Sigmoid colon (tissue), 7 donors: ENCODE measurements around the gene NUMA1. TPM values are rescaled to one million over a fixed set of nuclear protein-coding genes. Genes with fewer than 3 reads are reported as not detected.

Experiments
- DNase-seq: peaks from one replicate; pipeline ENCODE4 v3.0.0-alpha.2; 2019
- H3K27ac ChIP-seq, 4 donors: fragments of 200-600 bp; sonication (generic); one replicate each; pipeline ENCODE4 v1.5.1; 2016 to 2019; ENCODE audit warnings: mild to moderate bottlenecking in 1 of 4
- H3K27me3 ChIP-seq, 3 donors: fragments of 200-600 bp; sonication (generic); one replicate each; pipeline ENCODE4 v1.5.1; 2019; ENCODE audit warnings: mild to moderate bottlenecking in 1 of 3
- H3K36me3 ChIP-seq, 4 donors: fragments of 200-600 bp; sonication (generic); one replicate each; pipeline ENCODE4 v1.5.1; 2016 to 2019
- H3K4me1 ChIP-seq, 4 donors: fragments of 200-600 bp; sonication (generic); one replicate each; pipeline ENCODE4 v1.5.1; 2017 to 2019
- H3K4me3 ChIP-seq, 4 donors: fragments of 200-600 bp; sonication (generic); one replicate each; pipeline ENCODE4 v1.5.1; 2017 to 2019; ENCODE audit warnings: mild to moderate bottlenecking in 2 of 4, moderate library complexity in 1 of 4
- H3K9me3 ChIP-seq, 4 donors: fragments of 200-600 bp in 3 of 4; sonication (generic) in 3 of 4; one replicate each; pipeline versions ENCODE4 v1.5.1 to v1.6.1; 2013 to 2019
- CTCF ChIP-seq, 4 experiments: fragments of 450-650 bp in 3 of 4; fragments of 200-600 bp in 1 of 4; IDR thresholded peaks; one replicate each; pipeline ENCODE4 v1.5.1; 2016 to 2019; ENCODE audit warnings: antibody characterized with exemption in 4 of 4, mild to moderate bottlenecking in 3 of 4, moderate library complexity in 2 of 4
- EP300 ChIP-seq, 4 donors: sonication (generic); formaldehyde crosslinking; IDR thresholded peaks; one replicate each; pipeline ENCODE4 v1.6.1; 2017; ENCODE audit warnings: antibody characterized with exemption in 4 of 4
- POLR2A ChIP-seq, 2 donors: fragments of 450-650 bp; IDR thresholded peaks; one replicate each; pipeline ENCODE4 v1.6.1; 2016; ENCODE audit warnings: antibody characterized with exemption in 2 of 2, mild to moderate bottlenecking in 2 of 2, moderate library complexity in 2 of 2
- POLR2AphosphoS5 ChIP-seq, 4 donors: sonication (generic); formaldehyde crosslinking; IDR thresholded peaks; one replicate each; pipeline ENCODE4 v1.6.1; 2017; ENCODE audit warnings: antibody characterized with exemption in 4 of 4
- WGBS, 2 donors: extraction: QIAGEN DNeasy Blood & Tissue Kit; methylation state at CpG; one replicate each; pipeline ENCODE4 v1.1.7; 2013; 5-methylcytosine and 5-hydroxymethylcytosine counted together
- intact Hi-C: fragments of 100-400 bp; cut with DNase I; formaldehyde crosslinking; loops from one replicate; pipeline ENCODE4 v1.15.1; 2023
- polyA plus RNA-seq, 3 donors: library from polyadenylated mRNA; stranded (reverse); fragments of 200-250 nt; gene quantifications; one replicate each; pipeline ENCODE4 v1.2.3, GENCODE V29; 2013
- total RNA-seq, 4 donors: library from RNA; depleted of rRNA; stranded (reverse); fragments of >200 nt; gene quantifications; one replicate each; pipeline ENCODE4 v1.1.0, GENCODE V29; 2016
- donor health status: healthy with polysubstance abuse.
- donor health status: Bipolar disorder and iron deficiency.
- donor health status: healthy.

The NUMA1 gene
- total and polyA plus RNA-seq, 7 donors = 99.1 to 343 (median 249) TPM

GRCh38 chr11:72070491-72070890 lies 9.9 kb downstream of the NUMA1 start:
- no peak overlapping the region for H3K4me3 ChIP-seq
- intact Hi-C loops = no loop called here
- 93 to 94% methylated on average over 7 of the region's 7 CpGs for WGBS, 2 donors
- H3K36me3 ChIP-seq = no peaks in the 10 kb centered on the region
- peaks cover 0 to 63% (median 52%) of the 10 kb centered on the region in 4 donors for H3K4me1 ChIP-seq
- H3K27ac ChIP-seq = peak overlapping the region; percentile 78 to 83 (median 80)
- H3K27me3 ChIP-seq = no peaks in the 10 kb centered on the region
- no peaks in the 10 kb centered on the region for H3K9me3 ChIP-seq
- TF ChIP-seq EP300 (IDR thresholded peaks at IDR 0.05) (no peak), POLR2AphosphoS5 (IDR thresholded peaks at IDR 0.05) (no peak), CTCF (IDR thresholded peaks at IDR 0.05) (no peak), POLR2A (IDR thresholded peaks at IDR 0.05) (no peak)
- DNase-seq = no peak

GRCh38 chr11:72069787-72070251 lies 10.5 kb downstream of the NUMA1 start:
- Histone ChIP-seq H3K27ac (peak overlapping the region; percentile 78 to 83 (median 80)), H3K4me3 (peak overlapping the region in 1 of 4 donors; percentile 19), H3K27me3 (no peaks in the 10 kb centered on the region), H3K36me3 (no peaks in the 10 kb centered on the region), H3K4me1 (peaks cover 0 to 63% (median 52%) of the 10 kb centered on the region in 4 donors), H3K9me3 (no peaks in the 10 kb centered on the region)
- TF ChIP-seq CTCF (IDR thresholded peaks at IDR 0.05) = no peak
- TF ChIP-seq EP300 (IDR thresholded peaks at IDR 0.05) = no peak
- peak in 3 of 4 donors; percentile 42 to 64 (median 50) for TF ChIP-seq POLR2AphosphoS5 (IDR thresholded peaks at IDR 0.05)
- intact Hi-C loops = no loop called here
- WGBS, 2 donors = 1 to 18% methylated on average over 2 of the region's 2 CpGs
- peak; percentile 89 for DNase-seq

- no peaks in the 10 kb centered on the region for H3K36me3 ChIP-seq
- TF ChIP-seq POLR2A (IDR thresholded peaks at IDR 0.05) = no peak
- TF ChIP-seq POLR2AphosphoS5 (IDR thresholded peaks at IDR 0.05) = no peak
- no peak for TF ChIP-seq EP300 (IDR thresholded peaks at IDR 0.05)
- no peak for TF ChIP-seq CTCF (IDR thresholded peaks at IDR 0.05)
- no peak for DNase-seq
- intact Hi-C loops = no loop called here
- H3K9me3 ChIP-seq = no peaks in the 10 kb centered on the region
- H3K4me3 ChIP-seq = peak overlapping the region in 1 of 4 donors; percentile 19
- peaks cover 0 to 63% (median 52%) of the 10 kb centered on the region in 4 donors for H3K4me1 ChIP-seq
- H3K27ac ChIP-seq = peak overlapping the region; percentile 78 to 83 (median 80)
- H3K27me3 ChIP-seq = no peaks in the 10 kb centered on the region
These were observed 11.1 kb downstream of the NUMA1 start for GRCh38 chr11:72069200-72069599.

- no peaks in the 10 kb centered on the region for H3K9me3 ChIP-seq
- H3K27ac ChIP-seq = peak overlapping the region; percentile 78 to 83 (median 80)
- no peak for TF ChIP-seq POLR2A (IDR thresholded peaks at IDR 0.05)
- no peak for TF ChIP-seq POLR2AphosphoS5 (IDR thresholded peaks at IDR 0.05)
- no peak for TF ChIP-seq CTCF (IDR thresholded peaks at IDR 0.05)
- DNase-seq = no peak
- peaks cover 0 to 63% (median 52%) of the 10 kb centered on the region in 4 donors for H3K4me1 ChIP-seq
- no peaks in the 10 kb centered on the region for H3K27me3 ChIP-seq
- no peaks in the 10 kb centered on the region for H3K36me3 ChIP-seq
- intact Hi-C loops = no loop called here
- no peak overlapping the region for H3K4me3 ChIP-seq
These were observed 12.7 kb downstream of the NUMA1 start for GRCh38 chr11:72067676-72068075.

GRCh38 chr11:72067266-72067665 lies 13.1 kb downstream of the NUMA1 start:
- peak overlapping the region; percentile 78 to 83 (median 80) for H3K27ac ChIP-seq
- no peaks in the 10 kb centered on the region for H3K9me3 ChIP-seq
- no peak for TF ChIP-seq POLR2A (IDR thresholded peaks at IDR 0.05)
- TF ChIP-seq EP300 (IDR thresholded peaks at IDR 0.05) = no peak
- TF ChIP-seq POLR2AphosphoS5 (IDR thresholded peaks at IDR 0.05) = no peak
- no peak for TF ChIP-seq CTCF (IDR thresholded peaks at IDR 0.05)
- peaks cover 0 to 59% (median 48%) of the 10 kb centered on the region in 4 donors for H3K4me1 ChIP-seq
- H3K27me3 ChIP-seq = no peaks in the 10 kb centered on the region
- no peaks in the 10 kb centered on the region for H3K36me3 ChIP-seq
- no peak overlapping the region for H3K4me3 ChIP-seq
- DNase-seq = no peak
- intact Hi-C loops = no loop called here
